Neural progenitor cell (in vitro differentiated cells): ENCODE results near the gene CCL5. TPM values are rescaled to one million over a fixed set of nuclear protein-coding genes. Genes with fewer than 3 reads are reported as not detected.

ENCODE experiments used
- DNase-seq: peaks from one replicate; pipeline ENCODE4 v3.0.0-alpha.2; 2016; ENCODE audit warnings: low spot score
- H2AFZ ChIP-seq: fragments of 200-600 bp; sonication (generic); replicated peaks from 2 replicates; pipeline ENCODE4 v1.6.1; 2016; ENCODE audit warnings: antibody characterized with exemption
- H3F3A ChIP-seq: fragments of 200-600 bp; sonication (generic); 2 replicates; pipeline ENCODE4 v1.6.1; 2016; ENCODE audit warnings: antibody characterized with exemption, low read depth
- H3K27ac ChIP-seq: fragments of 200-600 bp; sonication (generic); 2 replicates; pipeline ENCODE4 v1.5.1; 2016; ENCODE audit warnings: mild to moderate bottlenecking
- H3K27me3 ChIP-seq: fragments of 200-600 bp; sonication (generic); 2 replicates; pipeline ENCODE4 v1.6.1; 2016; ENCODE audit warnings: mild to moderate bottlenecking, moderate library complexity
- H3K36me3 ChIP-seq: fragments of 200-600 bp; sonication (generic); 2 replicates; pipeline ENCODE4 v1.5.1; 2016
- H3K4me1 ChIP-seq: fragments of 200-600 bp; sonication (generic); 2 replicates; pipeline ENCODE4 v1.6.1; 2016; ENCODE audit warnings: mixed run types
- H3K4me2 ChIP-seq: fragments of 200-600 bp; sonication (generic); 2 replicates; pipeline ENCODE4 v1.6.1; 2016
- H3K4me3 ChIP-seq: fragments of 200-600 bp; sonication (generic); 2 replicates; pipeline ENCODE4 v1.5.1; 2016
- H3K79me2 ChIP-seq: fragments of 200-600 bp; sonication (generic); 2 replicates; pipeline ENCODE4 v1.6.1; 2016; ENCODE audit warnings: low read depth
- H3K9ac ChIP-seq: fragments of 200-600 bp; sonication (generic); 2 replicates; pipeline ENCODE4 v1.6.1; 2016
- H3K9me3 ChIP-seq: fragments of 200-600 bp; sonication (generic); 2 replicates; pipeline ENCODE4 v1.5.1; 2016; ENCODE audit warnings: low read depth
- H4K20me1 ChIP-seq: fragments of 200-600 bp; sonication (generic); 2 replicates; pipeline ENCODE4 v1.6.1; 2016; ENCODE audit warnings: low read depth
- H3K27ac Mint-ChIP-seq: 3 replicates; pipeline ENCODE4 v1.8.0; 2021; ENCODE audit warnings: mixed read lengths
- H3K27me3 Mint-ChIP-seq: 2 replicates; pipeline ENCODE4 v1.8.0; 2022; ENCODE audit warnings: low read depth, mild to moderate bottlenecking, inconsistent platforms, moderate library complexity, mixed read lengths; ENCODE audit not compliant: insufficient read depth
- H3K36me3 Mint-ChIP-seq: 3 replicates; pipeline ENCODE4 v1.8.0; 2021; ENCODE audit warnings: mixed read lengths
- H3K4me1 Mint-ChIP-seq: 3 replicates; pipeline ENCODE4 v1.8.0; 2021; ENCODE audit warnings: mixed read lengths
- H3K4me3 Mint-ChIP-seq: 3 replicates; pipeline ENCODE4 v1.8.0; 2021; ENCODE audit warnings: mild to moderate bottlenecking, moderate library complexity, mixed read lengths
- H3K9me3 Mint-ChIP-seq: 3 replicates; pipeline ENCODE4 v1.8.0; 2020; ENCODE audit warnings: mixed read lengths
- EZH2 ChIP-seq: fragments of 200-600 bp; sonication (generic); IDR thresholded peaks from 2 replicates; pipeline ENCODE4 v1.6.1; 2017; ENCODE audit warnings: antibody characterized with exemption, mild to moderate bottlenecking, moderate library complexity
- EZH2phosphoT487 ChIP-seq: fragments of 200-600 bp; sonication (generic); IDR thresholded peaks from 2 replicates; pipeline ENCODE4 v1.6.1; 2017; ENCODE audit warnings: antibody characterized with exemption
- total RNA-seq: library from RNA; depleted of rRNA; stranded (reverse); fragments of >200 nt; gene quantifications from 2 replicates; pipeline ENCODE4 v1.2.3, GENCODE V29; 2015; ENCODE audit warnings: low replicate concordance
- TF ChIP-seq, protein P1 (sequence below): fragments of 200-600 bp; sonication (generic); IDR thresholded peaks from 2 replicates; pipeline ENCODE4 v1.5.1; 2017; ENCODE audit warnings: antibody characterized with exemption, mild to moderate bottlenecking

The CCL5 gene
- total RNA-seq, 1 donor from 2014 or later: not detected

DNA sequence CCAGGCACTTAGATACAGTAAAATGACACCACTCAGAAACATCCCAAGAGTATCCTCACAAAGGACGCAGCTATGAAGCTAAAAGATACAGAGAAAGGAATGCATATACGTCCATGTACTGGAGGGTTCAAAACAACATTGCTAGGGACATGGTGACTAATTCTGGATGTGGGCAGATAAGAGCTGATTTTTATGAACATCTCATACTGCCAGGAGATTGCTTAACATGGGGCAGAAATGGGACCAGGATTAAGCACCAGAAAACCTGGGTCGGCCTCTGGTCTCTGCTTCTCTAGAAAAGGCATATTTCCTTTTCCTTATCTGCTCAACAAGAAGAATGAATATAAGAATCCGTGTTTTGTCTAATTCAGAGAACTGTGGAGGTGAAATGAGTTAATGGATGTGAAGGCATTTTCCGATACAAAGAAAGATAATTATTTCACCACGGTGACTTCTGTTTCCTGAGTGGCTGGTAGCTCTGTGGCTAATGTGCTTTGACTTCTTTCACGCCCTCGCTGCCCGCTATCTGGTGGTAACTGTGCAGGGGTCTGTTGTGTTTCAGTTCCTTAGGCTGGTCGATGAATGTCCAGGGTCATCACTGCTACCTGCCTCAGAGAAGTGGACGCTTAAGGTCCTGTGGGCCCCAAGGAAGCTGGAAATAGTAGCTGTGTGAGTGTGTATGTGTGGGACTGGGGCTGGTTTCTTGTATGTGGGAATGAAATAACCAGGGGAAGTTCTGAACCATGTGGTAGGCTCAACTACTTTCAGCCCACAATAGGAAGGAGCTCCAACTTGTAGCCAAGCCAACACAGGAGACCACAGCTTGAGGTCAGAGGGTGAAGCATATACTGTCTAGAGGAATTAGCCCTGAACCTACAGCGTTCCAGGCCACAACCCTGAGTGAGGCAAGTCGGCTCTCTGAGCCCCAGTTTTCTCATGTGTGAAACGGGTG lies 15.8 kb upstream of the CCL5 start:
- Mint-ChIP-seq H3K4me1 (peaks cover 13% of the 10 kb centered on the region), H3K9me3 (no peaks in the 10 kb centered on the region), H3K27ac (no peak overlapping the region), H3K27me3 (no peaks in the 10 kb centered on the region), H3K36me3 (no peaks in the 10 kb centered on the region), H3K4me3 (no peak overlapping the region)
- no peak overlapping the region for H2AFZ ChIP-seq
- no peak overlapping the region for H3K4me2 ChIP-seq
- TF ChIP-seq, protein P1, sequence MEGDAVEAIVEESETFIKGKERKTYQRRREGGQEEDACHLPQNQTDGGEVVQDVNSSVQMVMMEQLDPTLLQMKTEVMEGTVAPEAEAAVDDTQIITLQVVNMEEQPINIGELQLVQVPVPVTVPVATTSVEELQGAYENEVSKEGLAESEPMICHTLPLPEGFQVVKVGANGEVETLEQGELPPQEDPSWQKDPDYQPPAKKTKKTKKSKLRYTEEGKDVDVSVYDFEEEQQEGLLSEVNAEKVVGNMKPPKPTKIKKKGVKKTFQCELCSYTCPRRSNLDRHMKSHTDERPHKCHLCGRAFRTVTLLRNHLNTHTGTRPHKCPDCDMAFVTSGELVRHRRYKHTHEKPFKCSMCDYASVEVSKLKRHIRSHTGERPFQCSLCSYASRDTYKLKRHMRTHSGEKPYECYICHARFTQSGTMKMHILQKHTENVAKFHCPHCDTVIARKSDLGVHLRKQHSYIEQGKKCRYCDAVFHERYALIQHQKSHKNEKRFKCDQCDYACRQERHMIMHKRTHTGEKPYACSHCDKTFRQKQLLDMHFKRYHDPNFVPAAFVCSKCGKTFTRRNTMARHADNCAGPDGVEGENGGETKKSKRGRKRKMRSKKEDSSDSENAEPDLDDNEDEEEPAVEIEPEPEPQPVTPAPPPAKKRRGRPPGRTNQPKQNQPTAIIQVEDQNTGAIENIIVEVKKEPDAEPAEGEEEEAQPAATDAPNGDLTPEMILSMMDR: no peak
- no peak for TF ChIP-seq EZH2
- TF ChIP-seq EZH2phosphoT487: no peak
- no peaks in the 10 kb centered on the region for H3K79me2 ChIP-seq
- H3K27me3 ChIP-seq: no peaks in the 10 kb centered on the region
- no peak for DNase-seq
- no peaks in the 10 kb centered on the region for H4K20me1 ChIP-seq
- no peak overlapping the region for H3K27ac ChIP-seq
- H3F3A ChIP-seq: no peaks in the 10 kb centered on the region
- no peak overlapping the region for H3K4me3 ChIP-seq
- no peaks in the 10 kb centered on the region for H3K36me3 ChIP-seq
- no peaks in the 10 kb centered on the region for H3K9me3 ChIP-seq
- no peak overlapping the region for H3K9ac ChIP-seq
- H3K4me1 ChIP-seq: peaks cover 3% of the 10 kb centered on the region

DNA sequence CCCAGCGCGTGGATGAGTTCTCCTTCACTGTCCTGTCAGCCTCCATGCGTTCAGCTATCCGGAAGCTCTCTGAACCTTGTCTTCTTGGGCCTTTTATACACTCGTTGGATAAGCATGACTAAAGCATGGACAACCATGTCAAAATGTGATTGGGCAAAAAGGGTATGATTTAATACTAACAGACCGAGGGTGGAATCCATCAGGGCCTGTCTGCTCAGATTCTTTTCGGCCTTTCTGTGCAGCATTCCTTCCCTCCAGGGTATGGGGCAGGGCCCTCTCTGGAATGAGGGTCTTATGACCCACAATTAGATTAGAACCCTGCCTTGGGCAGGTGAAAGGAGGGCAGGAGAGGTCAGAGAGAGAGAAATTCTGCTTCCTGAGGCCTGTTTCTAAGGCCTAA lies 14.0 kb upstream of the CCL5 start:
- Mint-ChIP-seq H3K4me3 (no peak overlapping the region), H3K36me3 (no peaks in the 10 kb centered on the region), H3K27me3 (no peaks in the 10 kb centered on the region), H3K4me1 (peaks cover 13% of the 10 kb centered on the region), H3K9me3 (no peaks in the 10 kb centered on the region), H3K27ac (no peak overlapping the region)
- DNase-seq: no peak
- no peak for TF ChIP-seq EZH2phosphoT487
- TF ChIP-seq EZH2: no peak
- TF ChIP-seq, protein P1: no peak
- peaks cover 7% of the 10 kb centered on the region for H3K4me1 ChIP-seq
- no peak overlapping the region for H3K27ac ChIP-seq
- no peaks in the 10 kb centered on the region for H3K36me3 ChIP-seq
- no peak overlapping the region for H3K4me3 ChIP-seq
- no peaks in the 10 kb centered on the region for H3K79me2 ChIP-seq
- no peaks in the 10 kb centered on the region for H3K27me3 ChIP-seq
- no peaks in the 10 kb centered on the region for H3F3A ChIP-seq
- H3K4me2 ChIP-seq: no peak overlapping the region
- no peak overlapping the region for H2AFZ ChIP-seq
- no peaks in the 10 kb centered on the region for H3K9me3 ChIP-seq
- no peaks in the 10 kb centered on the region for H4K20me1 ChIP-seq
- H3K9ac ChIP-seq: no peak overlapping the region

DNA sequence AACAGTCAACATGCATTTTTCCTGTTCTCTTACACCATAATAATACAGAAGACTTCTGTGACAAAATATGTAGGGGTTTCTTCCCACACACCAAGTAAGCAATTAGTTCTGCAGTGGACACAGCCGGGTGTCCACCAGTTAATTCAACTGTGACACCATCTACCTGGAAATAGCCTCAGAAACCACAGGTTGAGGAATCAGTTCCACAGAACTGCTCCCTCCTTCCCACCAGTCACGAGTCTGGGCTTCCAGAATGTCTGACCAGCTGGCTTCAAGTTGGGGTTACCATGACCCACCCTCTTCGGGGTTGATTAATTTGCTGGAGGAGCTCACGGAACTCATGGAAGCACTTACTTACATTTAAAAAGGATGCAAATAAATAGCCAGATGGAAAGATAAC lies 13.6 kb upstream of the CCL5 start:
- Histone ChIP-seq H3K9me3 (no peaks in the 10 kb centered on the region), H3K27me3 (no peaks in the 10 kb centered on the region), H3K36me3 (no peaks in the 10 kb centered on the region), H3K27ac (no peak overlapping the region), H3K4me2 (no peak overlapping the region), H3K9ac (no peak overlapping the region), H3K79me2 (no peaks in the 10 kb centered on the region), H3F3A (no peaks in the 10 kb centered on the region), H4K20me1 (no peaks in the 10 kb centered on the region), H2AFZ (no peak overlapping the region), H3K4me3 (no peak overlapping the region), H3K4me1 (peaks cover 7% of the 10 kb centered on the region)
- no peak for DNase-seq
- no peak overlapping the region for H3K4me3 Mint-ChIP-seq
- H3K36me3 Mint-ChIP-seq: no peaks in the 10 kb centered on the region
- no peaks in the 10 kb centered on the region for H3K9me3 Mint-ChIP-seq
- no peaks in the 10 kb centered on the region for H3K27me3 Mint-ChIP-seq
- TF ChIP-seq, protein P1: no peak
- TF ChIP-seq EZH2phosphoT487: no peak
- no peak for TF ChIP-seq EZH2
- H3K27ac Mint-ChIP-seq: no peak overlapping the region
- peaks cover 13% of the 10 kb centered on the region for H3K4me1 Mint-ChIP-seq
